A549 treated with dexamethasone at 1 μM for 4 hours (cell line): ENCODE measurements around the gene GCGR. TPM values are rescaled to one million over a fixed set of nuclear protein-coding genes. Genes with fewer than 3 reads are reported as not detected.

Source experiments
- total RNA-seq: library from RNA; stranded (reverse); fragments of 200-300 nt; extraction: Qiagen RNA extraction; gene quantifications from 5 replicates; pipeline ENCODE4 v1.2.3, GENCODE V29; 2022

The GCGR gene
- total RNA-seq, result 0.08 to 0.56 TPM (median 0.33 TPM) in 5 replicates

DNA sequence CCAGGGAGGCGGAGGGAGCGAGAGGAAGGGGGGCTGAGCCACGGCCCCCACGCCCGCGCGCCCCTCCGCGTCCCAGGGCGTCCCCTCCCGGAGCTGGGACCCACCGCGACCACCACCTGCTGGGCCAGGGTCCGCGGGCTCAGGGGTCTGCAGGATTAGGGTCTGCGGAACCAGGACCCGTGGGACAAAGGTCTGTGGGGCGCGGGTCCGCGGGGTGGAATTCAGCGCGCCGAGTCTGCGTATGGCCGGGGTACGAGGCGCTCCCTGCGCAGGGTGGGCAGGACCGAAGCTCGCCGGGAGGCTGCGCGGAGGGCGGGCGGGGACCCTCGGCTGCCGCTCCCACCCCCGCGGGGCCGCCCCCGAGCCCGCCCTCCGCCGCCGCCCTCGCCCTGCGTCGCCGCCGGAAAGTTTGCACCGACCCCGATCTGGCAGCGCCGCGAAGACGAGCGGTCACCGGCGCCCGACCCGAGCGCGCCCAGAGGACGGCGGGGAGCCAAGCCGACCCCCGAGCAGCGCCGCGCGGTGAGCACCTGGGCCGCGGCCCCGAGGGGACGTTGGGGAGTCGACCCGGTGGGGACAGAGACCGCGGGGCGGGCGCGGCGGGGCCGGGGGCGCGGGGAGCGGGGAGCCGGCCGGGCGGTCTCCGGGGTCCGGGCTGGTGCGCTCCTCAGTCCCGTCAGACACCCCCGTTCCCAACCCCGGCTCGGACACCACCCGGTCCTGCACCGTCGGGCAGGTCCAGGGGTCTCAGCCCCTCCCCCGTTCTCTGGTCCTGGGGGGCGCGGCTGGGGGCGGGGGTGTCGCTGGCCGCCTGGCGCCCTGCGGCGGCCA lies at the start of gene GCGR:
Gene GCGR (plus strand): TSS at position 423 of the 831 bp plus-strand sequence. CDS start 4,869 bp downstream, outside the sequence.

DNA sequence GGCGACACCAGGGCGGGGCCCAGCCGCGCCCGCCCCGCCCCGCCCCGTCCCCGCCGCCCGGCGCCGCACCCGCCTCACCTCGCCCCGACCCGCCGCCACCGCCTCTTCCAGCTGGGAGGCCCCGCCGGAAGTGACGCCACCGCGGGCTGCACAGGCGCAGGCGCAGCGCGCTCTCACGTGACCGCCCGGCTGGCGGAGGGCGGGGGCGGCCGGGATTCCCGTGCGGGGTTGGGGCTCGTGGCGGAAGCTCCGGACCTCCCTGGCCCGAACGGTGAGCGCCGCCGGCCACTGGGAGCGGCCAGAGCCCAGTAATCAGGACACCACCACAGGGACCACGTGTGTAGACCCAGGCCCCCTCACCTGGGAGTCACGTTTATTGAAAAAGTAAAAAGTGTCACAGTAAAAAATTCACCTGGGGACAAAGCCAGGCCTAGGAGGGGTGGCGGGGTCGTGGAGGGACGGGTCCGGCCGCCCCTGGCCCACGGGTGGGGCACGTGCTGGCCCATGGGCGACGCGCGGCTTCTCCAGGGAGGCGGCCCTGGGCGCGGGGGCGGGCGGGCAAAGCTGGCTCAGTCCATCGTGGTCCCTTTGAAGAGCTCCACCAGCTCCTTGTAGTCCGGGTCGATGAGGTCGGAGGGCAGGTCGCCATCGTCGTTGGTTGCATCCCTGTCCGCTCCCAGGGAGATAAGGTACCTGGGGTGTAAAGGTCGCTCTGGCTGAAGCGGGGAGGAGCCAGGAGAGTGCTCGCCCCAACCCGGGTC lies 29.4 kb downstream of the GCGR start, which contains the start of gene MCRIP1:
Gene MCRIP1 (minus strand): TSS at position 132 of the 761 bp plus-strand sequence. CDS start 8,785 bp downstream, outside the sequence.

DNA sequence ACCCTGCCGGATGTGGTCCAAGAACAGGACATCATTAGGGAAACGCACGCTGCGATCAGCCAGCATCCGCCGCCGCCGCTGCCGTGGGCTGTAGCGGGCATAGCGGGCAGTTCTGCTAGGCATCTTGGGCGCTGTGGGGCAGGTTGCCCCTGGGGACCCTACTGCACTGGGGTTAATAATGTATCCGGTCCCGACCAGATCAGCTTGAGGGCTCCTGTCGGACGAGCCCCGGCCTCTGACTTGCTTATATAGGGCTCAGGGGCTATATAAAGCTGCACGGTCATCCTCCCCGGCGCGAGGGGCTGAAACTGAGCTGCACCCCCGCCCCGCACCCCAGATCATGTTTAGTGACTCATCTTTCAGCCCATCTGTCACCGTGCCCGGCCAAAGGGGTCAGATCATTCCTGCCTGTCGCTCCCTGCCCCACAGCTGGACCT lies 30.9 kb downstream of the GCGR start, which contains the start of gene PPP1R27:
Gene PPP1R27 (minus strand): TSS at position 220 of the 437 bp plus-strand sequence. CDS start 97 bp downstream, at position 123.

DNA sequence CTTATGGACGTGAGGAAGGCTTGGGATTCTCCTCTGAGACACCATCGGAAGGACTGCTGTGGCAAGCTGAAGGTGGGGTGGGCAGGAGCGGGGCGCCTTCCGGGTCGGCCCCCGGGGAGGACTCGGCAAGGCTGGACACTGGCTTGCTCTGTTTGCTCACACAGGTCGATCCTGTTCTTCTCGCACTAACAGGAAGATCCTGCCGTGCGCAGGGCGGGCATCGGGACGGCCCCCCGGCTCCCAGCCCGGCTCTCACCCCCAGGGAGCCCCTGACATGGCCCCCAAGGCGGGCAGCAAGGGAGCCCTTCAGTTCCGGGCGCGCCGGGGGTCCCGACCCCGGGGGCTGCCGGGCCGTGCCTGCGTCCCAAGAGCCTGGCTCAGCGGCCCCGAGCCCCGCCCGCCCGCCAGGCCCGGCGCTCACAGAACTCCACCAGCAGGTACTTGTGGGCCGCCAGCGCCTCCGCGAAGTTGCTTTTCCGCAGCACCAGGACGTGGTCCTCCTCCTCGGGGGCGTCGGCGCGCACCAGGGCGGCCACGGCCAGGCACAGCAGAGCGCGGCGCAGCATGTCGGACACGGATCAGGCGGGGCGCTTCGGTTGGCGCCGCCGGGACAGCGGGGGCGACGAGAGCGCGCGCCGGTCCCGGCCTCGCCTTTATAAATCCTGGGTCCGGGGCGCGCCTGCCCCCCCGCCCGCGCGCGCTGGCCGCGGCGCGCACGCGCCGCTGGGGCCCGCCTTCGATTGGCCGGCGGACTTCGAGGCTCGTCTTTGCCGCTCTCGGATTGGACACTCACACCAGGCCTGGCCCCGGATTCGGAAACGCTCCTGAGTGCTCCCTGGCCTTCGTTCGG lies 56.2 kb downstream of the GCGR start, which contains the start of gene P4HB:
Gene P4HB (minus strand): TSS at position 630 of the 850 bp plus-strand sequence. CDS start 64 bp downstream, at position 566.

Other genes with a start within 250 kb of the GCGR start
- 78.4 to 102 TPM (median 96.0 TPM) in 5 replicates for gene NPLOC4, start 167.0 kb upstream of the GCGR start, total RNA-seq
- gene TSPAN10, start 167.0 kb upstream of the GCGR start, total RNA-seq, result 4.0 to 5.5 TPM (median 4.3 TPM) in 5 replicates
- 1.5 to 3.6 TPM (median 2.2 TPM) in 5 replicates for gene PDE6G, start 147.6 kb upstream of the GCGR start, total RNA-seq
- 31.2 to 55.4 TPM (median 50.7 TPM) in 5 replicates for gene OXLD1, start 137.5 kb upstream of the GCGR start, total RNA-seq
- gene CCDC137, start 137.4 kb upstream of the GCGR start, total RNA-seq, result 56.0 to 72.5 TPM (median 62.3 TPM) in 5 replicates
- 40.2 to 45.0 TPM (median 42.3 TPM) in 5 replicates for gene ARL16, start 120.4 kb upstream of the GCGR start, total RNA-seq
- gene HGS, start 120.1 kb upstream of the GCGR start, total RNA-seq, result 136 to 196 TPM (median 182 TPM) in 5 replicates
- 203 to 295 TPM (median 273 TPM) in 5 replicates for gene MRPL12, start 100.8 kb upstream of the GCGR start, total RNA-seq
- 25.4 to 45.1 TPM (median 41.3 TPM) in 5 replicates for gene SLC25A10, start 91.9 kb upstream of the GCGR start, total RNA-seq
- 81.7 to 100 TPM (median 89.2 TPM) in 5 replicates for gene MCRIP1, start 29.1 kb downstream of the GCGR start, total RNA-seq
- gene PPP1R27, start 30.9 kb downstream of the GCGR start, total RNA-seq, result 0.19 to 0.42 TPM (median 0.27 TPM) in 5 replicates
- 735 to 768 TPM (median 746 TPM) in 5 replicates for gene P4HB, start 56.4 kb downstream of the GCGR start, total RNA-seq
- 587 to 631 TPM (median 602 TPM) in 5 replicates for gene ARHGDIA, start 67.2 kb downstream of the GCGR start, total RNA-seq
- gene ALYREF, start 87.4 kb downstream of the GCGR start, total RNA-seq, result 182 to 229 TPM (median 212 TPM) in 5 replicates
- gene ANAPC11, start 87.6 kb downstream of the GCGR start, total RNA-seq, result 198 to 216 TPM (median 207 TPM) in 5 replicates
- 0.34 to 0.63 TPM (median 0.62 TPM) in 5 replicates for gene NPB, start 98.1 kb downstream of the GCGR start, total RNA-seq
- gene PCYT2, start 107.2 kb downstream of the GCGR start, total RNA-seq, result 13.7 to 17.4 TPM (median 16.1 TPM) in 5 replicates
- 27.2 to 42.5 TPM (median 37.4 TPM) in 5 replicates for gene SIRT7, start 114.0 kb downstream of the GCGR start, total RNA-seq
- gene MAFG, start 123.6 kb downstream of the GCGR start, total RNA-seq, result 19.5 to 29.0 TPM (median 25.9 TPM) in 5 replicates
- gene PYCR1, start 133.2 kb downstream of the GCGR start, total RNA-seq, result 59.9 to 84.2 TPM (median 83.7 TPM) in 5 replicates
- gene MYADML2, start 143.1 kb downstream of the GCGR start, total RNA-seq, result not detected in 5 replicates
- gene NOTUM, start 157.0 kb downstream of the GCGR start, total RNA-seq, result 0.20 to 0.44 TPM (median 0.31 TPM) in 5 replicates
- gene ASPSCR1, start 173.5 kb downstream of the GCGR start, total RNA-seq, result 17.1 to 25.9 TPM (median 24.4 TPM) in 5 replicates
- 145 to 169 TPM (median 152 TPM) in 5 replicates for gene CENPX, start 218.7 kb downstream of the GCGR start, total RNA-seq
- 6.6 to 14.0 TPM (median 12.5 TPM) in 5 replicates for gene LRRC45, start 219.2 kb downstream of the GCGR start, total RNA-seq
- 26.3 to 41.3 TPM (median 39.9 TPM) in 5 replicates for gene RAC3, start 227.5 kb downstream of the GCGR start, total RNA-seq
- gene DCXR, start 233.5 kb downstream of the GCGR start, total RNA-seq, result 67.6 to 94.3 TPM (median 88.7 TPM) in 5 replicates
- gene RFNG, start 247.7 kb downstream of the GCGR start, total RNA-seq, result 16.9 to 23.8 TPM (median 22.2 TPM) in 5 replicates
- gene GPS1, start 247.7 kb downstream of the GCGR start, total RNA-seq, result 98.9 to 142 TPM (median 133 TPM) in 5 replicates